ENCODE data around the gene CD164L2. TPM values are rescaled to one million over a fixed set of nuclear protein-coding genes. Genes with fewer than 3 reads are reported as not detected.

The CD164L2 gene
- total RNA-seq, 1 experiment from 2014 or later = not detected

GRCh38 chr1:27366113-27366410, 17.1 kb downstream of the CD164L2 start:
- no peaks in the 10 kb centered on the region for H3K9me3 ChIP-seq
- peak overlapping the region; percentile 98 for H3K4me3 Mint-ChIP-seq (ENCODE audit: unreplicated experiment)
- ChIA-PET CTCF (interaction anchor here (0.5 to 3.2 kb wide), 21 partner anchors 9 to 310 kb away, joined by 3 to 28 read pairs (median 5); partner anchors contain the start of gene SYTL1), POLR2A (interaction anchor here (0.5 to 1.9 kb wide), 10 partner anchors 12 to 930 kb away, joined by 3 to 14 read pairs (median 8); partner anchors contain the start of gene CD164L2)
- no peaks in the 10 kb centered on the region for H3K27me3 Mint-ChIP-seq (ENCODE audit: insufficient read depth, unreplicated experiment)
- peak; percentile 83 to 85 for DNase-seq
- peaks cover 7% of the 10 kb centered on the region for H3K4me1 Mint-ChIP-seq (ENCODE audit: low read depth, unreplicated experiment)
- intact Hi-C loops (cut with micrococcal nuclease; ENCODE audit: unreplicated experiment) = no loop called here
- no peak for TF ChIP-seq CTCF (IDR thresholded peaks at IDR 0.05; ENCODE audit: insufficient read depth in 1 of 2, low read depth in 1 of 2, low read length in 1 of 2, severe bottlenecking in 1 of 2, unreplicated experiment in 1 of 2)
- H3K9me3 Mint-ChIP-seq (ENCODE audit: unreplicated experiment) = no peaks in the 10 kb centered on the region
- no peaks in the 10 kb centered on the region for H3K36me3 ChIP-seq (ENCODE audit: control insufficient read depth, insufficient read depth, low read length)
- H3K27ac Mint-ChIP-seq (ENCODE audit: unreplicated experiment) = peak overlapping the region; percentile 85
- no TSS peak for BruUV-seq (replicated peaks)
- H3K4me3 ChIP-seq (ENCODE audit: low read depth, low read length) = peak overlapping the region; percentile 46
- H3K36me3 Mint-ChIP-seq (ENCODE audit: insufficient read depth, unreplicated experiment) = peaks cover 12% of the 10 kb centered on the region
- peaks cover 16% of the 10 kb centered on the region for H3K4me1 ChIP-seq
- H3K27me3 ChIP-seq (replicated peaks; ENCODE audit: control insufficient read depth, insufficient read depth, low read length) = no peaks in the 10 kb centered on the region

- CTCF ChIA-PET = interaction anchor here (0.5 to 3.2 kb wide), 23 partner anchors 8 to 1278 kb away, joined by 3 to 28 read pairs (median 5); partner anchors contain the start of gene TAF12
- H3K9me3 Mint-ChIP-seq (ENCODE audit: unreplicated experiment) = no peaks in the 10 kb centered on the region
- H3K27me3 Mint-ChIP-seq (ENCODE audit: insufficient read depth, unreplicated experiment) = no peaks in the 10 kb centered on the region
- H3K27ac Mint-ChIP-seq (ENCODE audit: unreplicated experiment) = peak overlapping the region; percentile 85
- H3K4me1 ChIP-seq = peaks cover 16% of the 10 kb centered on the region
- intact Hi-C loops (cut with micrococcal nuclease; ENCODE audit: unreplicated experiment) = loop anchor here (1.0 kb wide), 1 partner anchor 23 kb away; no protein-coding TSS in a partner anchor
- DNase-seq = peak; percentile 74 to 83
- H3K36me3 ChIP-seq (ENCODE audit: control insufficient read depth, insufficient read depth, low read length) = no peaks in the 10 kb centered on the region
- H3K9me3 ChIP-seq = no peaks in the 10 kb centered on the region
- BruUV-seq (replicated peaks) = no TSS peak
- no peak for TF ChIP-seq CTCF (IDR thresholded peaks at IDR 0.05; ENCODE audit: insufficient read depth in 1 of 2, low read depth in 1 of 2, low read length in 1 of 2, severe bottlenecking in 1 of 2, unreplicated experiment in 1 of 2)
- peak overlapping the region; percentile 46 for H3K4me3 ChIP-seq (ENCODE audit: low read depth, low read length)
- H3K36me3 Mint-ChIP-seq (ENCODE audit: insufficient read depth, unreplicated experiment) = peaks cover 12% of the 10 kb centered on the region
- H3K4me1 Mint-ChIP-seq (ENCODE audit: low read depth, unreplicated experiment) = peaks cover 7% of the 10 kb centered on the region
- no peaks in the 10 kb centered on the region for H3K27me3 ChIP-seq (replicated peaks; ENCODE audit: control insufficient read depth, insufficient read depth, low read length)
- peak overlapping the region; percentile 98 for H3K4me3 Mint-ChIP-seq (ENCODE audit: unreplicated experiment)
- POLR2A ChIA-PET = interaction anchor here (0.5 to 1.9 kb wide), 10 partner anchors 12 to 931 kb away, joined by 3 to 14 read pairs (median 8); partner anchors contain the start of gene CD164L2
Observed at GRCh38 chr1:27365372-27366112, 17.6 kb downstream of the CD164L2 start.

GRCh38 chr1:27364696-27365371, 18.3 kb downstream of the CD164L2 start:
- peaks cover 12% of the 10 kb centered on the region for H3K36me3 Mint-ChIP-seq (ENCODE audit: insufficient read depth, unreplicated experiment)
- Histone ChIP-seq H3K4me1 (peaks cover 16% of the 10 kb centered on the region), H3K4me3 (ENCODE audit: low read depth, low read length) (peak overlapping the region; percentile 18; the same call in 1 of the 2 replicates), H3K27me3 (replicated peaks; ENCODE audit: control insufficient read depth, insufficient read depth, low read length) (no peaks in the 10 kb centered on the region), H3K9me3 (no peaks in the 10 kb centered on the region), H3K36me3 (ENCODE audit: control insufficient read depth, insufficient read depth, low read length) (no peaks in the 10 kb centered on the region)
- H3K4me3 Mint-ChIP-seq (ENCODE audit: unreplicated experiment) = peak overlapping the region; percentile 98
- no peaks in the 10 kb centered on the region for H3K27me3 Mint-ChIP-seq (ENCODE audit: insufficient read depth, unreplicated experiment)
- no peaks in the 10 kb centered on the region for H3K9me3 Mint-ChIP-seq (ENCODE audit: unreplicated experiment)
- intact Hi-C loops (cut with micrococcal nuclease; ENCODE audit: unreplicated experiment) = loop anchor here (1.0 kb wide), 1 partner anchor 23 kb away; no protein-coding TSS in a partner anchor
- H3K27ac Mint-ChIP-seq (ENCODE audit: unreplicated experiment) = peak overlapping the region; percentile 85
- BruUV-seq (replicated peaks) = no TSS peak
- H3K4me1 Mint-ChIP-seq (ENCODE audit: low read depth, unreplicated experiment) = peaks cover 7% of the 10 kb centered on the region
- no peak for DNase-seq
- CTCF ChIA-PET = interaction anchor here (0.5 to 3.2 kb wide), 12 partner anchors 8 to 1278 kb away, joined by 3 to 28 read pairs (median 6); partner anchors contain the start of gene TAF12
- POLR2A ChIA-PET = interaction anchor here (0.9 to 1.9 kb wide), 3 partner anchors 11 to 42 kb away, joined by 7 to 13 read pairs (median 9); no protein-coding TSS in a partner anchor
- TF ChIP-seq CTCF (IDR thresholded peaks at IDR 0.05; ENCODE audit: insufficient read depth in 1 of 2, low read depth in 1 of 2, low read length in 1 of 2, severe bottlenecking in 1 of 2, unreplicated experiment in 1 of 2) = no peak
